ENCODE results near the gene HSD17B11.
"Not testable (repeated sequence)": the region's sequence is repeated elsewhere in the genome, so short reads cannot be mapped to it uniquely, and the experiment has no call there.

The HSD17B11 gene

DNA sequence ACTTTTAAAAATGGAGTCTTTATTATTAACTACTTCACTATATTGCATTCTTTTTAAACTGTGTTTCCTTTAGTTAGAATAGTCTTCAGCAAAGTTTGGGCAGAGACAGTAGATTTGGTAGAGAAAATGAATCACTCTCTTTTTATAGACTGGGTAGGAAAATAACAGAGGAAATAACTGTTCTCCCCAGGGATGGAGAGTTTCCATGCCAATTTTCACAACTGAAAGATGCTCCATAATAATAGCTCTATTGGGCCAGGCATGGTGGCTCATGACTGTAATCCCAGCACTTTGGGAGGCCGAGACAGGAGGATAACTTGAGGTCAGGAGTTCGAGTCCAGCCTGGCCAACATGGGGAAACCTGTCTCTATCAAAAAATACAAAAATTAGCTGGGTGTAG is 81.4 kb downstream of the HSD17B11 start:
- DNase-seq (ENCODE audit: low read depth in 1 of 2, low spot score in 1 of 2), result no peak

DNA sequence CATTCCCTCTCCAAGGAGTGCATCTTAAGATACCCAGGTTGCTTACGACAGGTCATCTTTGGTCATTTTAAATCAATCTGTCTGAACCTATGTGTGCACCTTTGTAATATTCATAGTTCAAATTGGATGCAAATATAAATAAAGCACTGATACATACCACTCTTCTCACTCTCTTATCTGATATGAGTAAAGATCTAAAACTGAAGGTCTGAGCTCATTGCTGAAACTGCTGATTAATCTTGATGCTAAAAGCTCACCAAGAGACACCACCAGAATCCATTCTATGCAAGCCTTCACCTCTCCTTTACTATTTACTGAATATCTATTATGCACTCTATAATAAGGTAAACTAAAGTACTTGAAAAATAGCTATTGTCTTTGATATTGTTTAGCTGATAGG is 84.9 kb downstream of the HSD17B11 start:
- DNase-seq (ENCODE audit: low read depth in 1 of 2, low spot score in 1 of 2), result no peak

DNA sequence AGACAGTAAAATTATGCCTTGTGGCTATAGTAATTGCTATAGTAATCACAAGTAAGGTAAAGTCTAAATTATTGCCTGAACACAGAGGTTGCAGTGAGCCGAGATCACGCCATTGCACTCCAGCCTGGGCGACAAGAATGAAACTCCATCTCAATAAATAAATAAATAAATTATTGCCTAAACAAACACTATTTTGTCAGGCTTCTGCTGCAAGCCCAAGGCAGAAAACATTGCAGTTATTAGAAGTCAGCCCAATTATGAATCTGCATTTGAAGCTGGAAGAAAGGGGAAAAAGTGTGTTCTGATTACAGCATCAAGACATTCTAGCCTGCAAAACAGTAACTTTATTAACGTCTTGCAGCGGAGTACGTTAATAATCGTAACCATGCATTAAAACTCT is 85.4 kb downstream of the HSD17B11 start:
- DNase-seq (ENCODE audit: low read depth in 1 of 2, low spot score in 1 of 2), result no peak

DNA sequence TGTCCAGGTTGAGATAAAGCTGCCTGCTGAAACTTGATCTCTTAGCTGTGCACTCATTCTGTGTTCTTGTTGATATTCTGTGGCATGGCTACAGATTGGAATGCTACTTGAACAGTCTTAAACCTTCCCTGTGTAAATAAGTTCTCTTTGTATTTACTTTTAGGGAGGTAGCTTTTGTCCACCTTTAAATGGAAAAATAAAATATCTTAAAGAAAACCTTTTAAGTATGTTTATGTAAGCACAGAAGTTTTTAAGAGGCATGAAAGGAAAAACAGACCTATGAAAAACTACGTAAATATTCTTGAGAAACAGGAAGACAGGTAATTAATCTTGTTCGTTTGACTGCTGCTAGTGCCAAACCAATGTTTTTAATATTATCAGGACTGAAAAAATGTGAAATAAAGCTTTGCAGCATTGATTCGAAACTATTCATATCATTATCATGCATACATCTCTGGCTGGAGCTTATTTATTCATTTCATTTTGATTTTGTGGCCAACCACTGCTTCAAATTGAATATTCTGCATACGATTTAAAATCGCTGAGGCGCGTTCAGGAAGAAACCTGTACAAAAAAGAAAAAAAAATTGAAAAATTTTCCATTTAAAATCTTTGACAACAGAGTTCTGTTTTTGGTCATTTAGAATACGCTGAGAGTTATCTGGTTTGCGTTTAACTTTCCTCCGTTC is 86.1 kb downstream of the HSD17B11 start:
- no peak for DNase-seq (ENCODE audit: low read depth in 1 of 2, low spot score in 1 of 2)

DNA sequence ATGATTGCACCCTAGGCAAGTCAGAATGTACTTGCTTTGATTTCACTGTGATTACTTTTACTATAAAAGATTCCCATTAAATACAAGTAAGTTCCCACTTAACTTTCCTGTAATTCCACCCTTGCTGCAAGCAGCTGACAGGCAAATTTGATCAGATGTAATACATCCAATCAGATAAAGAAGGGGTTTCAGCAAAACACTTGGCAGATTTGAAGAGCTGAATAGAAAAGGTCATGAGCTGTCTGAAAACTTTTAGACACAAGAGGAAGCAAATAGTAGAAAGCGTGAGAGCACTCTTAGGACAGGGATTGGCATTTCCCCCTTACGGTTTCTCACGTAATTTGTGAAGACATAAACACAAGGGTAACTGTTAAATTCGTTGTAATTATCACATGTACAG is 91.1 kb downstream of the HSD17B11 start:
- DNase-seq (ENCODE audit: low read depth in 1 of 2, low spot score in 1 of 2), result no peak

DNA sequence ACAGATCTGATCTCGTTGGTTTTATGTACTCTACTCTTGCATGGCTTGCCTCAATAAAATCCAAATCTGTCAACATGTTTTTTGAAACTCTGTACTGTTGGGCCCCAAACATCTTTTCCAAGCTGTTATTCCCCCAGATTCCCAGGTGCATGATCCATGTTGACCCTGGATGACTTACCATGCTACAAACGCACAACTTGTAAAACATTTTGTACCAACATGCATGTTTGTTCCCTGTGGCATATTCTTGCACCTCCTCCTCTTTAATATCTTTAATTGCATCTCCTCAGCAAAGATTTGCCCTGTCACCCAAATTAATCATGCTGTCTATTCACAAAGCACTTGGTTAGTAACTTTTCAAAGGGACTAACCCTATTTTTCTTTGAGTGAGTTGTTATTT is 92.6 kb downstream of the HSD17B11 start:
- DNase-seq (ENCODE audit: low read depth in 1 of 2, low spot score in 1 of 2), result no peak

DNA sequence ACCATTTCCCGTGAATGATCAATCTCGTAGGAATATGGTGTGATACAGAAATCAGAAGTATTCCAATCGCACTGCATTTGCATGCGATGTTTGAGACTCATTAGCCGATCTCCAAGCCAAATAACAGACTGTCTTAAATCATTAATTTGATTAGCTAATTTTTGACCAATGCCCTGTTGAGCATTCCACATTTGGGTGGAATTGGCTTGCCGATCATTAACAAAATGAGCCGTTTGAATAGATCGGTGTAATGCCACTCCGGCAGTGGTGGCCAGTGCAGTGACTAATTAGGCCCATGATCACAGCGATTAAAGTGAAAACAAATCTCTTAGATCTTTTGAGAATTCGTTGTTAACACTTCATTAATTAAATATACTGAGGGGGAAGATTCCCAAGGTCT is 96.1 kb downstream of the HSD17B11 start:
- not testable (repeated sequence) for DNase-seq (ENCODE audit: low read depth in 1 of 2, low spot score in 1 of 2)

DNA sequence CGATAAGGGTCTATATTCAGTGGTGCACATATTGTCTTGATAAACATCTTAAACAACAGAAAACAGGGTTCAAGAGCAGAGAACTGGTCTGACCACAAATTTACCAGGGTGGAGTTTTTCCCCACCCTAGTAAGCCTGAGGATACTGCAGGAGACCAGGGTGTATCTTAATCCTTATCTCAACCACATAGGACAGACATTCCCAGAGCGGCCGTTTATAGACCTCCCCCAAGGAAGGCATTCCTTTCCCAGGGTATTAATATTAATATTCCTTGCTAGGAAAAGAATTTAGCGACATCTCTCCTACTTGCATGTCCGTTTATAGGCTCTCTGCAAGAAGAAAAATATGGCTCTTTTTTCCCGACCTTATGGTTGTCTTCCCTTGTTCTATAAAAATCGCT is 97.1 kb downstream of the HSD17B11 start:
- not testable (repeated sequence) for DNase-seq (ENCODE audit: low read depth in 1 of 2, low spot score in 1 of 2)

DNA sequence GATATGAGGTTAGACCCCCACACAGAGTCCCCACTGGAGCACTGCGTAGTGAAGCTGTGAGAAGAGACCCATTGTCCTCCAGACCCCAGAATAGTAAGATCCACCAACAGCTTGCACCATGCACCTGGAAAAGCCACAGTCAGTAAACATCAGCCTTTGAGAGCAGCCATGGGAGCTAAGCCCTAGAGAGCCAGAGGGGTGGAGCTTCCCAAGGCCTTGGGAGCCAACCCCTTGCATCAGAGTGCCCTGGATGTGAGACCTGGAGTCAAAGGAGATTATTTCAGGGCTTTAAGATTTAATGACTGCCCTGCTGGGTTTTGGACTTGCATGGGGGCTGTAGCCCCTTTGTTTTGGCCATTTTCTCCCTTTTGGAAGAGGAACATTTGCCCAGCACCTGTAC is 104.0 kb downstream of the HSD17B11 start:
- no peak for DNase-seq (ENCODE audit: low read depth in 1 of 2, low spot score in 1 of 2)
